Sigmoid colon (tissue), 4 donors: ENCODE data around the gene HIPK4.
A peak's percentile ranks its signal among the peaks of the same experiment; 100 is the strongest.

ENCODE experiments used
- CTCF ChIP-seq, 4 experiments: fragments of 450-650 bp in 3 of 4; fragments of 200-600 bp in 1 of 4; IDR thresholded peaks; one replicate each; pipeline ENCODE4 v1.5.1; 2016 to 2019; ENCODE audit warnings: antibody characterized with exemption in 4 of 4, mild to moderate bottlenecking in 3 of 4, moderate library complexity in 2 of 4
- POLR2A ChIP-seq, 2 donors: fragments of 450-650 bp; IDR thresholded peaks; one replicate each; pipeline ENCODE4 v1.6.1; 2016; ENCODE audit warnings: antibody characterized with exemption in 2 of 2, mild to moderate bottlenecking in 2 of 2, moderate library complexity in 2 of 2
- POLR2AphosphoS5 ChIP-seq, 4 donors: sonication (generic); formaldehyde crosslinking; IDR thresholded peaks; one replicate each; pipeline ENCODE4 v1.6.1; 2017; ENCODE audit warnings: antibody characterized with exemption in 4 of 4

DNA sequence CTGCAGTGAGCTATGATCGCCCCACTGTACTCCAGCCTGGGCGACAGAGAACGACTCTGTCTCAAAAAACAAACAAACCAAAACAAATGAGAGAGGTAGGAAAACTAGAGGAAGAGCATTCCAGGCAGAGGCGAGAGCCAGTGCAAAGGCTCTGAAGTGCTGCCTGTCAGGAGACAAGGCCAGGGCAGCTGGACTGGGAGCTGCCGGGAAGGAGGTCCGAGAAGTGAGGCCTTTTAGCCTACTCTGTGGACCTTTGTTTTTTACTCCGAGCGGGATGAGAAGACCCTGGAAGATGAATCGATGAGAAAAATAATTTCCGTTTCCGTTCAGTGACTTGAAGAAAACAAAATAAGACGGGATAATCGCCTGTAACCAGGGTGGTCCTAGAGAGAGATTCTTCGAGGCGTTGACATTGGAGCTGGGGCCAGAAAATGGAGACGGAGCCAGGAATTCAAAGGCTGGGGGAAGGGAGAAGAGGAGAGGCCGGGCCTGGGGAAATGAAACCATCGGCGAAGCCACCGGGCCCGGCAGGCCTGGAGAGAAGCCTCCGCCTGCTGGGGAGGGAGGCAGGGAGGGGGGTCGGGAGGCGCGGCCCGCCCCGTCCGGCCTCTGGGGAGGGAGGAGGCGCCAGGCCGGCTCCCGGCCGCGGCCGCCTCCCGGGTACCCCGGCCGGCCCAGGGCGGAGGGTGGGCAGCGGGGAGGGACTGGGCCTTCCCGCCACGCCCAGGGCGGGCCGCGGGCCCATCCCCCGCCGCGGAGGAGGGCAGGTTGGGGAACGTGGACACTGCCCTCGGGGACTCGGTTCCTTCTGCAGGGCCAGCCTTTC, 43.6 kb upstream of the HIPK4 start:
- TF ChIP-seq POLR2A (IDR thresholded peaks at IDR 0.05) (no peak), CTCF (IDR thresholded peaks at IDR 0.05) (no peak), POLR2AphosphoS5 (IDR thresholded peaks at IDR 0.05) (peak; percentile 62 to 89 (median 76))
